ENCODE measurements around the gene ABHD14A.

ABHD14A gene

DNA sequence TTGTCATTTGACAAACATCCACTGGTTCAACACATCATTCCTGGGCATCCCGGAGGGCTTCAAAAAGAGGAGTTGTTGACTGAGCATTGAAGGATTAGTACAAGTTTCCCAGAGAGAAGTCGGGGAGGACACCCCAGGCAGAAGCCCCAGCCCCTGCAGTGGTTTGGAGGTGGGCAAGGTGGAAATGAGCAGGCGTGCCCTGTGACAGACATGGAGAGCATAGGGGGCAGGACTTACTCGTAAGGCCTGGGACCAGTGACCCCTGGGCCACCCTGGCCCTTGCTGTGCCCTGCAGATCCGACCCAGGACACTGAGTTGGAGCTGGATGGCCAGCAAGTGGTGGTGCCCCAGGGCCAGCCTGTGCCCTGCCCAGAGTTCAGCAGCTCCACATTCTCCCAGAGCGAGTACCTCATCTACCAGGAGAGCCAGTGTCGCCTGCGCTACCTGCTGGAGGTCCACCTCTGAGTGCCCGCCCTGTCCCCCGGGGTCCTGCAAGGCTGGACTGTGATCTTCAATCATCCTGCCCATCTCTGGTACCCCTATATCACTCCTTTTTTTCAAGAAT lies 26.8 kb upstream of the ABHD14A start:
- TF ChIP-seq CTCF (IDR thresholded peaks at IDR 0.05; ENCODE audit: poor library complexity, severe bottlenecking): no peak
- no peak overlapping the region for H3K27ac ChIP-seq (ENCODE audit: poor library complexity, severe bottlenecking)
- H3K9me3 ChIP-seq (ENCODE audit: severe bottlenecking): no peaks in the 10 kb centered on the region
- H3K4me3 ChIP-seq (ENCODE audit: severe bottlenecking): no peak overlapping the region
- no peaks in the 10 kb centered on the region for H3K27me3 ChIP-seq (ENCODE audit: insufficient read depth, poor library complexity, severe bottlenecking)
- peaks cover under 1% of the 10 kb centered on the region for H3K4me1 ChIP-seq (ENCODE audit: insufficient read depth, poor library complexity, severe bottlenecking)
- no peaks in the 10 kb centered on the region for H3K36me3 ChIP-seq (ENCODE audit: low read depth)
- no peak for ATAC-seq (ENCODE audit: low read depth)
- DNase-seq (ENCODE audit: low spot score): no peak

- ATAC-seq (ENCODE audit: low read depth) (no peak), DNase-seq (ENCODE audit: low spot score) (no peak)
- TF ChIP-seq CTCF (IDR thresholded peaks at IDR 0.05; ENCODE audit: poor library complexity, severe bottlenecking): no peak
- Histone ChIP-seq H3K4me3 (ENCODE audit: severe bottlenecking) (no peak overlapping the region), H3K9me3 (ENCODE audit: severe bottlenecking) (no peaks in the 10 kb centered on the region), H3K27ac (ENCODE audit: poor library complexity, severe bottlenecking) (no peak overlapping the region), H3K27me3 (ENCODE audit: insufficient read depth, poor library complexity, severe bottlenecking) (no peaks in the 10 kb centered on the region), H3K4me1 (ENCODE audit: insufficient read depth, poor library complexity, severe bottlenecking) (peaks cover 8% of the 10 kb centered on the region), H3K36me3 (ENCODE audit: low read depth) (no peaks in the 10 kb centered on the region)
Measured at GRCh38 chr3:51949121-51949520, 25.7 kb upstream of the ABHD14A start.

DNA sequence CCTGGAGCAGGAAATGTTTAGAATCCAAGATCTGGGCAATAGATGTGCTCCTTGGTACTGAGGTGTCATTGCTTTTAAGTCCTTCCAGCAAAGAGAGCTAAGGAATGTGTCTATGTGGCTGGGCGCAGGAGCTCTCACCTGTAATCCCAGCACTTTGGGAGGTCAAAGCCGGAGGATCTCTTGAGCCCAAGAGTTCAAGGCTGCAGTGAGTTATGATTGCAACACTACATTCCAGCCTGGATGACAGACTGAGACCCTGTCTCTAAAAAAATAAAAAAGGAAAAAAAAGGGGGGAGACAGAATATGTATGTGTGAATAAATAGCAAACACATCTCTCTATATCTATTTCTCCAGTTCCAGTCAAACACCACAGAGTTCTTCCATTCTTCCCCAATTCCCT lies 24.0 kb upstream of the ABHD14A start:
- Histone ChIP-seq H3K27ac (ENCODE audit: poor library complexity, severe bottlenecking) (no peak overlapping the region), H3K27me3 (ENCODE audit: insufficient read depth, poor library complexity, severe bottlenecking) (no peaks in the 10 kb centered on the region), H3K4me3 (ENCODE audit: severe bottlenecking) (no peak overlapping the region), H3K4me1 (ENCODE audit: insufficient read depth, poor library complexity, severe bottlenecking) (peaks cover 8% of the 10 kb centered on the region), H3K9me3 (ENCODE audit: severe bottlenecking) (no peaks in the 10 kb centered on the region), H3K36me3 (ENCODE audit: low read depth) (no peaks in the 10 kb centered on the region)
- ATAC-seq (ENCODE audit: low read depth) (no peak), DNase-seq (ENCODE audit: low spot score) (no peak)
- TF ChIP-seq CTCF (IDR thresholded peaks at IDR 0.05; ENCODE audit: poor library complexity, severe bottlenecking): no peak

DNA sequence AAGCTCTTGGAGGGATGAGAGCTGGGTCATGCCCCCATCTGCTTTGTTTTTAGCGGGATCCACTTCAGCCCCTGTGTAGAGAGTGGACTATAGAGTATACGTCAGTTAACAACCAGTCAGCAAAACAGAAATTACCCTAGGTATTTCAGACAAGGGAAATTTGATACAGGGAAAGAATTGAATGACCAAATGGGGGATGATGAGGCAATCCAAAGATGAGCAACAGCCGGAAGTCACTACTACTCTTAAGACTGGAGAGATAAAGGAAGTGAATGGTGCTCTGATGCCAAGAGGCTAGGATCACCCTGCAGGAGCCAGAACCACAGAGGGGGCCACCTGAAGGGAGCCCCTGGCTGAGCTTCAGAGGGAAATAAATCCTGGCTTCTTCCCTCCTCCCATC lies 21.4 kb upstream of the ABHD14A start:
- Histone ChIP-seq H3K27me3 (ENCODE audit: insufficient read depth, poor library complexity, severe bottlenecking) (no peaks in the 10 kb centered on the region), H3K27ac (ENCODE audit: poor library complexity, severe bottlenecking) (peak overlapping the region; percentile 15), H3K4me3 (ENCODE audit: severe bottlenecking) (no peak overlapping the region), H3K36me3 (ENCODE audit: low read depth) (no peaks in the 10 kb centered on the region), H3K4me1 (ENCODE audit: insufficient read depth, poor library complexity, severe bottlenecking) (peaks cover 8% of the 10 kb centered on the region), H3K9me3 (ENCODE audit: severe bottlenecking) (no peaks in the 10 kb centered on the region)
- ATAC-seq (ENCODE audit: low read depth) (peak; percentile 60), DNase-seq (ENCODE audit: low spot score) (no peak)
- TF ChIP-seq CTCF (IDR thresholded peaks at IDR 0.05; ENCODE audit: poor library complexity, severe bottlenecking): no peak

GRCh38 chr3:51954105-51954504 lies 20.8 kb upstream of the ABHD14A start:
- Histone ChIP-seq H3K4me1 (ENCODE audit: insufficient read depth, poor library complexity, severe bottlenecking) (peaks cover 8% of the 10 kb centered on the region), H3K27ac (ENCODE audit: poor library complexity, severe bottlenecking) (peak overlapping the region; percentile 15), H3K27me3 (ENCODE audit: insufficient read depth, poor library complexity, severe bottlenecking) (no peaks in the 10 kb centered on the region), H3K4me3 (ENCODE audit: severe bottlenecking) (no peak overlapping the region), H3K9me3 (ENCODE audit: severe bottlenecking) (no peaks in the 10 kb centered on the region), H3K36me3 (ENCODE audit: low read depth) (no peaks in the 10 kb centered on the region)
- no peak for TF ChIP-seq CTCF (IDR thresholded peaks at IDR 0.05; ENCODE audit: poor library complexity, severe bottlenecking)
- DNase-seq (ENCODE audit: low spot score) (no peak), ATAC-seq (ENCODE audit: low read depth) (no peak)
